Common myeloid progenitor, CD34-positive (primary cell): ENCODE results near the gene HIPK1.
"Not testable (repeated sequence)": the region's sequence is repeated elsewhere in the genome, so short reads cannot be mapped to it uniquely, and the experiment has no call there.

Experiments used
- CTCF ChIA-PET: fragments of 350-600 bp; sonication (Branson Sonifier 250); formaldehyde crosslinking; loops from one replicate; lab custom pipeline; 2021; ENCODE audit warnings: antibody characterized with exemption; lab: Charles Lee
- POLR2A ChIA-PET: fragments of 350-600 bp; sonication (Branson Sonifier 250); formaldehyde crosslinking; loops from one replicate; lab custom pipeline; 2021; ENCODE audit warnings: antibody characterized with exemption; lab: Charles Lee
- DNase-seq, 3 donors: peaks; one replicate each; pipeline versions ENCODE4 v3.0.0 to v3.0.0-alpha.2; 2013
- H3K27ac ChIP-seq, 2 experiments: 1 replicate in 1 of 2; 2 replicates in 1 of 2; pipeline ENCODE4 v1.7.0; 2013; ENCODE audit warnings: inconsistent platforms in 2 of 2, low read length in 2 of 2, mild to moderate bottlenecking in 2 of 2, low read depth in 1 of 2, moderate library complexity in 1 of 2; ENCODE audit not compliant: severe bottlenecking in 2 of 2, insufficient read depth in 1 of 2, poor library complexity in 1 of 2
- H3K27me3 ChIP-seq, 5 experiments: replicated peaks in 2 of 5; 1 replicate in 3 of 5; 2 replicates in 2 of 5; pipeline versions ENCODE4 v1.6.1 to v1.7.0; 2013; ENCODE audit warnings: low read length in 4 of 5, mild to moderate bottlenecking in 2 of 5, moderate library complexity in 2 of 5, inconsistent platforms in 1 of 5; ENCODE audit not compliant: insufficient read depth in 5 of 5, control insufficient read depth in 4 of 5
- H3K36me3 ChIP-seq, 4 experiments: 1 replicate in 2 of 4; 2 replicates in 2 of 4; pipeline versions ENCODE4 v1.6.1 to v1.7.0; 2013; ENCODE audit warnings: low read length in 3 of 4, control low read depth in 1 of 4, mild to moderate bottlenecking in 1 of 4; ENCODE audit not compliant: control insufficient read depth in 4 of 4, insufficient read depth in 4 of 4
- H3K4me1 ChIP-seq, 4 experiments: 1 replicate in 3 of 4; 2 replicates in 1 of 4; pipeline versions ENCODE4 v1.6.1 to v1.7.1; 2013; ENCODE audit warnings: low read length in 3 of 4, mild to moderate bottlenecking in 3 of 4, control low read depth in 1 of 4, inconsistent platforms in 1 of 4, moderate library complexity in 1 of 4; ENCODE audit not compliant: control insufficient read depth in 4 of 4, insufficient read depth in 4 of 4; ENCODE audit errors: control extremely low read depth in 1 of 4
- H3K4me3 ChIP-seq, 7 experiments: 1 replicate in 4 of 7; 2 replicates in 3 of 7; pipeline versions ENCODE4 v1.5.1 to v1.7.0; 2013; ENCODE audit warnings: mild to moderate bottlenecking in 7 of 7, low read length in 6 of 7, moderate library complexity in 6 of 7, inconsistent platforms in 2 of 7, low read depth in 2 of 7, control low read depth in 1 of 7; ENCODE audit not compliant: insufficient read depth in 4 of 7, control insufficient read depth in 1 of 7; ENCODE audit errors: extremely low read depth in 1 of 7
- H3K9me3 ChIP-seq, 5 experiments: 1 replicate in 4 of 5; 2 replicates in 1 of 5; pipeline versions ENCODE4 v1.6.1 to v1.7.1; 2013; ENCODE audit warnings: low read length in 4 of 5, mild to moderate bottlenecking in 2 of 5, inconsistent platforms in 1 of 5, low read depth in 1 of 5, moderate library complexity in 1 of 5; ENCODE audit not compliant: control insufficient read depth in 4 of 5, insufficient read depth in 2 of 5; ENCODE audit errors: control extremely low read depth in 1 of 5
- WGBS: methylation state at CpG from one replicate; pipeline ENCODE4 v1.1.5; 2013; ENCODE audit not compliant: insufficient coverage; 5-methylcytosine and 5-hydroxymethylcytosine counted together

The HIPK1 gene

DNA sequence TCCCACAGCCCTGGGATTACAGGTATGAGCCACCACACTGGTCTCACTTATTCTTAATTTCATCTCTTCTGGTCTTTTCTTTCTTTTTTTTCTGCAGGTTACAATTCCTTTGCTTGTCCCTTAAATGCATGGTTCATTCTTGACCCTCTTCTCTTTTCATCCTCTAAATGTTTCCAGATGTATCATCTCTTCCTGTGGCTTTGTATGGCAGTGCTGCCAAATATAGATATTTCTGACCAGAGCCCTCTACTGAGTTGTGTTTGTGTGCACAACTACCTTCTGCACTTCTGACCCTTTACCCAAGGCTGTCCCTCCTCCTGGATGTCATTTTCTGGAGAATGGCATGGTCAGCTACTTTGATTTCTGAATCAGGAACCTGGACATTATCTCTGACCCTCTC, 82.7 kb downstream of the HIPK1 start:
- Histone ChIP-seq H3K4me1 (no peaks in the 10 kb centered on the region), H3K36me3 (no peaks in the 10 kb centered on the region), H3K4me3 (no peak overlapping the region), H3K27me3 (peaks cover 0 to 3% (median 0%) of the 10 kb centered on the region in 5 experiments), H3K9me3 (no peaks in the 10 kb centered on the region), H3K27ac (no peak overlapping the region)
- CTCF ChIA-PET: interaction anchor here (1.4 kb wide), 1 partner anchor 18 kb away, joined by 3 read pairs; no protein-coding TSS in a partner anchor
- DNase-seq: no peak
- POLR2A ChIA-PET: no interaction called here

DNA sequence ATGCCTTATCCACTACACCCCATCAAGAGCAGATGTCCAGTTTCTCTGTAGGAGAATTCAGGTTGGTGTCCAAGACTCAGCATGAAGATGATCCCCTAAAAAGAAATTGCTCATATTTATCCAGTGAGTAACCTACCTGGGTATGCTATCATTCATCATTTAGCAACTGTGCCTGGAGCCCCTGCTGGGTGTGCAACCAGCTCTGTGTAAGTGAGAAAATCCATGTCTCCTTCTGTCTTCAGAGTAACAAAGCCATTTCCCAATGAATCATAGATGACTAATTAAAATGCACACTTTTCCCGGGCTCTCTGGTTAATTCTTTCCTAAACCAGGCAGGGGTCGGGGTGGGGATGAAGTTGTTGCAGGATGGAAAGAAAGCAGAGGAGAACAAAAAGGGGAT, 86.0 kb downstream of the HIPK1 start:
- CTCF ChIA-PET: no interaction called here
- POLR2A ChIA-PET: no interaction called here
- Histone ChIP-seq H3K36me3 (no peaks in the 10 kb centered on the region), H3K27me3 (peaks cover 0 to 3% (median 2%) of the 10 kb centered on the region in 5 experiments), H3K9me3 (no peaks in the 10 kb centered on the region), H3K4me1 (no peaks in the 10 kb centered on the region), H3K4me3 (no peak overlapping the region), H3K27ac (no peak overlapping the region)
- WGBS: 100% methylated on average over 2 of the region's 2 CpGs
- DNase-seq: no peak

DNA sequence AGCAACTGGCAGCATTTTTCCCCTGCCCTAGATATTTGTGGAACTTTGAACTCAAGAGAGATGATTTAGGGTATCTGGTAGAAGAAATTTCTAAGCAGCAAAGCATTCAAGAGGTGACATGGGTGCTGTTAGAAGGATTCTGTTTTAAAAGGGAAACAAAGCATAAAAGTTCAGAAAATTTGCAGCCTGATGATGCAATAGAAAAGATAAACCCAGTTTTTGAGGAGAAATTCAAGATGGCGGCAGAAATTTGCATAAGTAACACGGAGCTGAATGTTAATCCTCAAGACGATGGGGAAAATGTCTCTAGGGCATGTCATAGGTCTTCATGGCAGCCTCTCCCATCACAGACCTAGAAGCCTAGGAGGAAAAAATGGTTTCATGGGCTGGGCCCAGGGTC, 90.6 kb downstream of the HIPK1 start:
- H3K36me3 ChIP-seq, H3K9me3 ChIP-seq, H3K4me1 ChIP-seq, POLR2A ChIA-PET, DNase-seq, H3K27ac ChIP-seq, H3K27me3 ChIP-seq, CTCF ChIA-PET, H3K4me3 ChIP-seq: not testable (repeated sequence)
- 100% methylated on average over 3 of the region's 3 CpGs for WGBS

DNA sequence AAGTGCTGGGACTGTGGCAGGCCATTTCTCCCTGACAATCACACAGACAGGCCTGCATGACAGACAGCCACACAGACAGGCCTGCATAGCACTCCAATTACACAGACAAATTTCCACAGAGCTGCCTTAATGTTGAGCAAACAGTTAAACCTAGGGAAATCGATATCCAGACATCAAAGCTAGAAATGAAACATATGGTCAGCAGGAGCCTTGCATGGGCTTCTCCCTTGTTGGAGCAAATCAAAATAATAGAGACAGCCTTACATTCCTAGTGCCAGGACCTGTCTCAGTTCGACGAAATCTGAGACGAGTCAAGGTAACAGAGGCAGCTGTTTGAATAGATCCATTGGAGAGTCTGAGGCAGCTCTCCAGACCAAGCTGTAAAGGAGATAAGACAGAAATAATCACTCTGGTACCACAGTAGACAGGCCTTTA, 92.6 kb downstream of the HIPK1 start:
- H3K4me1 ChIP-seq: no peaks in the 10 kb centered on the region
- ChIA-PET CTCF (interaction anchor here (0.6 kb wide), 1 partner anchor 16 kb away, joined by 3 read pairs; no protein-coding TSS in a partner anchor), POLR2A (interaction anchor here (0.6 kb wide), 1 partner anchor 371 kb away, joined by 3 read pairs; no protein-coding TSS in a partner anchor)
- H3K27ac ChIP-seq: no peak overlapping the region
- no peaks in the 10 kb centered on the region for H3K36me3 ChIP-seq
- DNase-seq: no peak
- no peak overlapping the region for H3K4me3 ChIP-seq
- peaks cover 0 to 2% (median 0%) of the 10 kb centered on the region in 5 experiments for H3K27me3 ChIP-seq
- H3K9me3 ChIP-seq: no peaks in the 10 kb centered on the region
- WGBS: 93% methylated on average over 4 of the region's 4 CpGs

DNA sequence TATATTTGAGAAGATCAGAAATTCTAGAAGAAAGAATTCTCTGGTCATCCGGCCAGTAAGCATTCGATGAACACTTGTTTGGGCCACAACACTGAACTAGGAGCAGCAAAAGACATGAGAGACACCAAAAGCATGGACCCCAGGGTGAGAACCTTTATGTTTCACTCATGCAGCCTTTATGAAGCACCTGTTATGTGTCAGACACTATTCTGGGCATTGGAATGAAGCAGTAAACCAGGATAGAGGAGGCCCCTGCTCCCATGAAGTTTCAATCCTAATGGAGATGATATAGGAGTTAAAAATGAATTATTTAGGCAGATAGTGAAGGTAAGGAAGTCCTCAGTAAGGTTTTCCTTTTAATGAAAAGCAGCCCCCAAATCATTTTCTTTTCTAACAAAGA, 93.8 kb downstream of the HIPK1 start:
- Histone ChIP-seq H3K36me3 (no peaks in the 10 kb centered on the region), H3K27ac (no peak overlapping the region), H3K9me3 (no peaks in the 10 kb centered on the region), H3K4me1 (no peaks in the 10 kb centered on the region), H3K27me3 (peaks cover 0 to 2% (median 0%) of the 10 kb centered on the region in 5 experiments), H3K4me3 (no peak overlapping the region)
- 96% methylated on average over 2 of the region's 2 CpGs for WGBS
- POLR2A ChIA-PET: no interaction called here
- CTCF ChIA-PET: no interaction called here
- DNase-seq: no peak

DNA sequence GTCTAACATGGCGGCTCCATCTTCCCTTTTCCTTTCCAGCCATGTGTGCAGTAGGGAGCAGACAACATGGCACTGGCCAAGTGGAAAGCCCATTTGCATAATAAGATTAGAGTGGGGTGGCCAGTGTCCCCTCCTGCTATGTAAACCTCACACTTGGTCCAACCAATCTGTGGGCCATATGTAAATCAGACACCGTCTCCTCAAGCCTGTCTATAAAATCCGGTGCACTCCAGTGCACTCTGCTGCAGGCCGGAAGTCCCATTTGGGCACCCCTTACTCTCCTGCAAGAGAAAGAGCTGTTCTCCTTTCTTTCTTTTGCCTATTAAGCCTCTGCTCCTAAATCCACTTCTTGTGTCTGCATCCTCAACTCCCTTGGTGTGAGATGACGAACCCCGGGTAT, 94.3 kb downstream of the HIPK1 start:
- Histone ChIP-seq H3K4me1 (no peaks in the 10 kb centered on the region), H3K36me3 (no peaks in the 10 kb centered on the region), H3K27ac (no peak overlapping the region), H3K27me3 (peaks cover 0 to 2% (median 0%) of the 10 kb centered on the region in 5 experiments), H3K4me3 (no peak overlapping the region), H3K9me3 (no peaks in the 10 kb centered on the region)
- POLR2A ChIA-PET: no interaction called here
- CTCF ChIA-PET: no interaction called here
- WGBS: 100% methylated on average over 3 of the region's 6 CpGs
- no peak for DNase-seq

DNA sequence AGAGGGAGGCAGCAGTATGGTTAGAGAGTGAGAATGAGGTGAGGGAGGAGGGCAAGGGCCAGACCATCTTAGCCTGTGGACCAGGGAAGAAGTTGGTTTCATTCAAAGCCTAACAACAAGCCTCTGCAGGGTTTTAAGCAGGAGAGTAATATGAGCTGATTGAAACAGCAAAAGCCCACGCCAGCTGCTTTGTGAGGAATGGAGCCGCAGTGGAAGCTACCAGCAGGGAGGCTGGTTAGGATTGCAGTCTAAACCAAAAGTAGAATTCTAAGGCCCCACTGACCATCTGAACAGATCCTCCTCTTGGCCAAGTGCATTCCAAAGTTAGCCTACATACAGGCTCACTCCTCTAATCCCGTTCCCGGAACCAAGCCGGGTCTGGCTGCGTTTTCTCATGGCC, 94.9 kb downstream of the HIPK1 start:
- CTCF ChIA-PET: interaction anchor here (0.7 kb wide), 1 partner anchor 9 kb away, joined by 3 read pairs; no protein-coding TSS in a partner anchor
- DNase-seq: no peak
- peaks cover 0 to 2% (median 0%) of the 10 kb centered on the region in 5 experiments for H3K27me3 ChIP-seq
- H3K36me3 ChIP-seq: no peaks in the 10 kb centered on the region
- 100% methylated on average over 2 of the region's 6 CpGs for WGBS
- POLR2A ChIA-PET: interaction anchor here (0.6 kb wide), 1 partner anchor 597 kb away, joined by 3 read pairs; no protein-coding TSS in a partner anchor
- H3K27ac ChIP-seq: no peak overlapping the region
- no peaks in the 10 kb centered on the region for H3K4me1 ChIP-seq
- no peak overlapping the region for H3K4me3 ChIP-seq
- no peaks in the 10 kb centered on the region for H3K9me3 ChIP-seq
